ENCODE results near the gene SDK1.

Gene SDK1

DNA sequence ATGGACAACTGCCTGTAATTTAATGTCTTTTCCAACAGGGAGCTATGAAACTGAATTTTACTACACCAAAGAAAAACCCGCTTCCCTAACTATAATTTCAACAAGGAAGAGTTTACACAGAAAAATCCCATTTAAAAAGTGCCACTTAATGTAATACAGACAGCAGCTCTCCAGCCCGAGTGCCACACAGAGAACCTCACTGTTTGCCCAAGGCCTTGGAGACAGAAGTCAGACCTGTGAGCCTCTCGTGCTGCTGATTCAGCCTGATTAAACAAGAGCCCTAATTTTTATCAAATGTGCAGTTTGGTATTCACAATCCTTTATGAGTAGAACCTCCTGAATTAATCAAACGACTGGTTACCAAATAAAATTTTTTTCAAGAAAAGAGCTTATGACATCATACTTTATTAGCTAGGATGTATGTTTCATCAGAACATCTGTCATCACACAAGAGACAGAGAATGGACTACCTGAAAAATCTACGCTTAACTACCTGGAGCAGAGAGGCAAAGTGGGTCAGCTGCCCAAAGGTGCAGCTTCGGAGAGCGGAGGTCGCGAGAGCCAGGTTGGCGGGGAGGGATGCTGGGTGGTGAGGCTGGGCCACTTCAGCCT is 543.6 kb downstream of the SDK1 start:
- H3K79me2 ChIP-seq (ENCODE audit: insufficient read depth, low read length), result no peaks in the 10 kb centered on the region
- ATAC-seq (ENCODE audit: insufficient read depth, low read depth), result no peak
- no peaks in the 10 kb centered on the region for H3K36me3 ChIP-seq (ENCODE audit: insufficient read depth, low read length)
- H3K4me1 ChIP-seq (ENCODE audit: insufficient read depth, low read length), result no peaks in the 10 kb centered on the region
- no peak overlapping the region for H3K4me2 ChIP-seq (ENCODE audit: insufficient read depth, low read length)
- H3K9me3 ChIP-seq (ENCODE audit: insufficient read depth, low read length, severe bottlenecking), result no peaks in the 10 kb centered on the region
- H3K9ac ChIP-seq (ENCODE audit: low read depth, low read length), result no peak overlapping the region
- TF ChIP-seq EZH2 (IDR thresholded peaks at IDR 0.05; ENCODE audit: borderline replicate concordance, low read depth, low read length, severe bottlenecking), result no peak
- TF ChIP-seq, protein P1, sequence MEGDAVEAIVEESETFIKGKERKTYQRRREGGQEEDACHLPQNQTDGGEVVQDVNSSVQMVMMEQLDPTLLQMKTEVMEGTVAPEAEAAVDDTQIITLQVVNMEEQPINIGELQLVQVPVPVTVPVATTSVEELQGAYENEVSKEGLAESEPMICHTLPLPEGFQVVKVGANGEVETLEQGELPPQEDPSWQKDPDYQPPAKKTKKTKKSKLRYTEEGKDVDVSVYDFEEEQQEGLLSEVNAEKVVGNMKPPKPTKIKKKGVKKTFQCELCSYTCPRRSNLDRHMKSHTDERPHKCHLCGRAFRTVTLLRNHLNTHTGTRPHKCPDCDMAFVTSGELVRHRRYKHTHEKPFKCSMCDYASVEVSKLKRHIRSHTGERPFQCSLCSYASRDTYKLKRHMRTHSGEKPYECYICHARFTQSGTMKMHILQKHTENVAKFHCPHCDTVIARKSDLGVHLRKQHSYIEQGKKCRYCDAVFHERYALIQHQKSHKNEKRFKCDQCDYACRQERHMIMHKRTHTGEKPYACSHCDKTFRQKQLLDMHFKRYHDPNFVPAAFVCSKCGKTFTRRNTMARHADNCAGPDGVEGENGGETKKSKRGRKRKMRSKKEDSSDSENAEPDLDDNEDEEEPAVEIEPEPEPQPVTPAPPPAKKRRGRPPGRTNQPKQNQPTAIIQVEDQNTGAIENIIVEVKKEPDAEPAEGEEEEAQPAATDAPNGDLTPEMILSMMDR (IDR thresholded peaks at IDR 0.05; ENCODE audit: borderline replicate concordance, extremely low read depth, low read length, poor library complexity, severe bottlenecking), result no peak
- peaks cover 7% of the 10 kb centered on the region for H3K27me3 ChIP-seq (ENCODE audit: insufficient read depth, low read length, poor library complexity)
- no peak overlapping the region for H3K27ac ChIP-seq (ENCODE audit: low read length)
- no peak for DNase-seq
- H3K4me3 ChIP-seq (ENCODE audit: low read depth in 1 of 2, low read length in 2 of 2), result no peak overlapping the region
- no peaks in the 10 kb centered on the region for H4K20me1 ChIP-seq (ENCODE audit: insufficient read depth, low read length)
- H2AFZ ChIP-seq (ENCODE audit: low read depth, low read length), result no peak overlapping the region

DNA sequence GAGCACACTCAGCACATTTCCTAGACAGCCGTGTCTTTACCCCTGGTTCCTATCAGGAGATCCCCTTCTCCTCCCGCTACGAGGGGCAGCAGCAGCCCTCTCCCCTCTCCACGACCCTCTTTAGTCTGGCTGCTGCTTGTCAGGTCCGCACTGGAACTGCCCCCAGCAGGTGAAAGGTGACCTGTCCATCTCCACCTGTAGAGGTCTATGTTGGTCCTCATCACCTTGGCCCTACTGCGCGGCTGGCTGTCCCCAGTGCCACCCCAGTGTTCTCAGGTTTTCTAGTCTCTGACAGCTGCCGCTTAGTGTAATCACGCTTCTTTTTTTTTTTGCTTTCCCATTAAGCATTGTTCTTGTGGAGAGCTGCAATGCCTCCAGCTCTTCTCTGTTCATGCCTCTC is 545.7 kb downstream of the SDK1 start:
- Histone ChIP-seq H3K4me2 (ENCODE audit: insufficient read depth, low read length) (no peak overlapping the region), H4K20me1 (ENCODE audit: insufficient read depth, low read length) (no peaks in the 10 kb centered on the region), H3K4me1 (ENCODE audit: insufficient read depth, low read length) (no peaks in the 10 kb centered on the region), H3K27ac (ENCODE audit: low read length) (no peak overlapping the region), H3K27me3 (ENCODE audit: insufficient read depth, low read length, poor library complexity) (peaks cover 4% of the 10 kb centered on the region), H3K36me3 (ENCODE audit: insufficient read depth, low read length) (no peaks in the 10 kb centered on the region), H3K9ac (ENCODE audit: low read depth, low read length) (no peak overlapping the region), H3K9me3 (ENCODE audit: insufficient read depth, low read length, severe bottlenecking) (no peaks in the 10 kb centered on the region), H3K4me3 (ENCODE audit: low read depth in 1 of 2, low read length in 2 of 2) (no peak overlapping the region), H3K79me2 (ENCODE audit: insufficient read depth, low read length) (no peaks in the 10 kb centered on the region), H2AFZ (ENCODE audit: low read depth, low read length) (no peak overlapping the region)
- ATAC-seq (ENCODE audit: insufficient read depth, low read depth), result no peak
- TF ChIP-seq, protein P1 (IDR thresholded peaks at IDR 0.05; ENCODE audit: borderline replicate concordance, extremely low read depth, low read length, poor library complexity, severe bottlenecking), result no peak
- no peak for TF ChIP-seq EZH2 (IDR thresholded peaks at IDR 0.05; ENCODE audit: borderline replicate concordance, low read depth, low read length, severe bottlenecking)
- DNase-seq, result no peak

DNA sequence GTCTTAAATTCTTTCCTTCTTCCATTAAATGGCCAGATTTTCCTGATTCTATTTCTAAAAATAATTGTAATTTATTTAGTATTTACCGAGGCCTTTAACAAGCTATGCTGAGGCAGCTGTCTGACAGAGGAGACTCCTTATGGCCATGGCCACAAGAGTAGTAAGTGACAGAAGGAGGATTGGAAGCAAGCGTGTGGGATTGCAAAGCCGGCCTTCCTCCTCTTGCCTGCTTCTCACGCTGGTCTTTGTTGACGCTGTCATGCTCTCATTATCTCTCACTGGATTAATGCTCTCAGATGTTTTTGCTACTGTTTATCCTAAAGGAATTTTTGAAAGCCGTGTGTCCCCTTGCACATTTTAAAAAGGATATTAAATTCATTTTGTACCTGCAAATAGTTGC is 546.3 kb downstream of the SDK1 start:
- Histone ChIP-seq H3K27ac (ENCODE audit: low read length) (no peak overlapping the region), H3K4me3 (ENCODE audit: low read depth in 1 of 2, low read length in 2 of 2) (no peak overlapping the region), H4K20me1 (ENCODE audit: insufficient read depth, low read length) (no peaks in the 10 kb centered on the region), H3K9ac (ENCODE audit: low read depth, low read length) (no peak overlapping the region), H3K4me1 (ENCODE audit: insufficient read depth, low read length) (no peaks in the 10 kb centered on the region), H3K79me2 (ENCODE audit: insufficient read depth, low read length) (no peaks in the 10 kb centered on the region), H3K27me3 (ENCODE audit: insufficient read depth, low read length, poor library complexity) (peaks cover 4% of the 10 kb centered on the region), H3K4me2 (ENCODE audit: insufficient read depth, low read length) (no peak overlapping the region), H3K9me3 (ENCODE audit: insufficient read depth, low read length, severe bottlenecking) (no peaks in the 10 kb centered on the region), H3K36me3 (ENCODE audit: insufficient read depth, low read length) (no peaks in the 10 kb centered on the region), H2AFZ (ENCODE audit: low read depth, low read length) (no peak overlapping the region)
- DNase-seq, result no peak
- TF ChIP-seq, protein P1 (IDR thresholded peaks at IDR 0.05; ENCODE audit: borderline replicate concordance, extremely low read depth, low read length, poor library complexity, severe bottlenecking), result no peak
- TF ChIP-seq EZH2 (IDR thresholded peaks at IDR 0.05; ENCODE audit: borderline replicate concordance, low read depth, low read length, severe bottlenecking), result no peak
- no peak for ATAC-seq (ENCODE audit: insufficient read depth, low read depth)
